Measurements from ENCODE around the gene BTLA.

DNA sequence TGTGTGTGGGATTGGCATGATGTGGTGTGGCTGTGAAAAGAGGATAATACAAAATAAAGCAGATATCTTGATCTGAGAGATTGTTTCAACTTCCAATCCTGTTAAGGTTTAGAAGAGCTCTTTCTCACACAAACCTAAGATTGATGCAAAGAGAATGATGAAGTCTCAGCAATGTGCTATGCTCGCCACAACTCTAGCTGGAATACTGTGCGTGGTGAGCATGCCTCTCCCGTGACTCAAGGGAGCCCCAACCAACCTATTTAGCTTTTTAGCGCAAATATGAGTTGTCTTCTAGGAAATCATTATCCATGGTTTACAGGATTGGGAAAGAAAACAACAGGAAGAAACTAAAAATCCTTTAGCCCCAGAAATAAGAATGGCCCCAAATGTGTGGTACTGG lies 28.5 kb downstream of the BTLA start:
- TF ChIP-seq POLR2A (IDR thresholded peaks at IDR 0.05) = no peak
- TF ChIP-seq, protein P1, sequence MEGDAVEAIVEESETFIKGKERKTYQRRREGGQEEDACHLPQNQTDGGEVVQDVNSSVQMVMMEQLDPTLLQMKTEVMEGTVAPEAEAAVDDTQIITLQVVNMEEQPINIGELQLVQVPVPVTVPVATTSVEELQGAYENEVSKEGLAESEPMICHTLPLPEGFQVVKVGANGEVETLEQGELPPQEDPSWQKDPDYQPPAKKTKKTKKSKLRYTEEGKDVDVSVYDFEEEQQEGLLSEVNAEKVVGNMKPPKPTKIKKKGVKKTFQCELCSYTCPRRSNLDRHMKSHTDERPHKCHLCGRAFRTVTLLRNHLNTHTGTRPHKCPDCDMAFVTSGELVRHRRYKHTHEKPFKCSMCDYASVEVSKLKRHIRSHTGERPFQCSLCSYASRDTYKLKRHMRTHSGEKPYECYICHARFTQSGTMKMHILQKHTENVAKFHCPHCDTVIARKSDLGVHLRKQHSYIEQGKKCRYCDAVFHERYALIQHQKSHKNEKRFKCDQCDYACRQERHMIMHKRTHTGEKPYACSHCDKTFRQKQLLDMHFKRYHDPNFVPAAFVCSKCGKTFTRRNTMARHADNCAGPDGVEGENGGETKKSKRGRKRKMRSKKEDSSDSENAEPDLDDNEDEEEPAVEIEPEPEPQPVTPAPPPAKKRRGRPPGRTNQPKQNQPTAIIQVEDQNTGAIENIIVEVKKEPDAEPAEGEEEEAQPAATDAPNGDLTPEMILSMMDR (IDR thresholded peaks at IDR 0.05) = no peak
